Measurements from ENCODE around the gene CNIH3.
"Not testable (repeated sequence)": the region's sequence is repeated elsewhere in the genome, so short reads cannot be mapped to it uniquely, and the experiment has no call there.

The CNIH3 gene

GRCh38 chr1:224615861-224616755, at the start of gene CNIH3:
Gene CNIH3, plus strand, starts transcription at chr1:224616317. Its CDS starts 858 bp downstream, at chr1:224617175.
- FAIRE-seq (no peak), DNase-seq (ENCODE audit: low spot score) (peak; percentile 53)

GRCh38 chr1:224566492-224566891, 49.6 kb upstream of the CNIH3 start:
- FAIRE-seq; DNase-seq (ENCODE audit: low spot score): not testable (repeated sequence)

GRCh38 chr1:224569276-224569675, 46.8 kb upstream of the CNIH3 start:
- FAIRE-seq, result no peak
- no peak for DNase-seq (ENCODE audit: low spot score)

GRCh38 chr1:224571975-224572374, 44.1 kb upstream of the CNIH3 start:
- DNase-seq (ENCODE audit: low spot score), result not testable (repeated sequence)
- peak; percentile 27 for FAIRE-seq

GRCh38 chr1:224579526-224579925, 36.6 kb upstream of the CNIH3 start:
- DNase-seq (ENCODE audit: low spot score), result no peak
- FAIRE-seq, result no peak

- DNase-seq (ENCODE audit: low spot score) (no peak), FAIRE-seq (no peak)
Measured at GRCh38 chr1:224580006-224580405, 36.1 kb upstream of the CNIH3 start.

GRCh38 chr1:224582041-224582440, 34.1 kb upstream of the CNIH3 start:
- FAIRE-seq (no peak), DNase-seq (ENCODE audit: low spot score) (no peak)

- FAIRE-seq (no peak), DNase-seq (ENCODE audit: low spot score) (no peak)
Measured at GRCh38 chr1:224583774-224584173, 32.3 kb upstream of the CNIH3 start.

GRCh38 chr1:224585051-224585450, 31.1 kb upstream of the CNIH3 start:
- no peak for DNase-seq (ENCODE audit: low spot score)
- FAIRE-seq, result no peak

GRCh38 chr1:224587051-224587450, 29.1 kb upstream of the CNIH3 start:
- FAIRE-seq (no peak), DNase-seq (ENCODE audit: low spot score) (no peak)

- no peak for DNase-seq (ENCODE audit: low spot score)
- FAIRE-seq, result no peak
Measured at GRCh38 chr1:224588515-224588914, 27.6 kb upstream of the CNIH3 start.

GRCh38 chr1:224589006-224589405, 27.1 kb upstream of the CNIH3 start:
- FAIRE-seq (no peak), DNase-seq (ENCODE audit: low spot score) (peak; percentile 48)

- FAIRE-seq, result no peak
- no peak for DNase-seq (ENCODE audit: low spot score)
Measured at GRCh38 chr1:224591326-224591725, 24.8 kb upstream of the CNIH3 start.

GRCh38 chr1:224592636-224593582, 23.2 kb upstream of the CNIH3 start:
- DNase-seq (ENCODE audit: low spot score) (peak; percentile 81), FAIRE-seq (peak; percentile 88)

- FAIRE-seq (no peak), DNase-seq (ENCODE audit: low spot score) (no peak)
Measured at GRCh38 chr1:224594360-224594759, 21.8 kb upstream of the CNIH3 start.

- FAIRE-seq (no peak), DNase-seq (ENCODE audit: low spot score) (no peak)
Measured at GRCh38 chr1:224594851-224595250, 21.3 kb upstream of the CNIH3 start.

- DNase-seq (ENCODE audit: low spot score), result no peak
- no peak for FAIRE-seq
Measured at GRCh38 chr1:224605482-224606181, 10.5 kb upstream of the CNIH3 start.

- FAIRE-seq (no peak), DNase-seq (ENCODE audit: low spot score) (no peak)
Measured at GRCh38 chr1:224607188-224608148, 8.6 kb upstream of the CNIH3 start.

GRCh38 chr1:224609333-224609732, 6.8 kb upstream of the CNIH3 start:
- no peak for FAIRE-seq

GRCh38 chr1:224612246-224612645, 3.9 kb upstream of the CNIH3 start:
- FAIRE-seq (no peak), DNase-seq (ENCODE audit: low spot score) (no peak)

More at GRCh38 chr1:224609333-224609732, 6.8 kb upstream of the CNIH3 start:
- no peak for DNase-seq (ENCODE audit: low spot score)

All from urothelium cell line (cell line).